Measurements from ENCODE around the gene WNT7B. TPM values are rescaled to one million over a fixed set of nuclear protein-coding genes. Genes with fewer than 3 reads are reported as not detected.

WNT7B gene
- total RNA-seq, 1 experiment from 2014 or later, result not detected

- intact Hi-C loops (cut with micrococcal nuclease; ENCODE audit: unreplicated experiment), result no loop called here
- H3K27me3 ChIP-seq (replicated peaks; ENCODE audit: insufficient read depth, low read depth, low read length, poor library complexity), result peaks cover 12% of the 10 kb centered on the region
- BruUV-seq (replicated peaks), result no TSS peak
- no peaks in the 10 kb centered on the region for H3K9me3 ChIP-seq (ENCODE audit: low read depth, low read length, poor library complexity, severe bottlenecking)
- DNase-seq (ENCODE audit: low spot score), result no peak
- no peak for TF ChIP-seq EZH2 (IDR thresholded peaks at IDR 0.05; ENCODE audit: borderline replicate concordance, low read depth, low read length, poor library complexity, severe bottlenecking)
- no peak for TF ChIP-seq CTCF (conservative IDR thresholded peaks at IDR 0.05; ENCODE audit: low read depth, low read length)
- H3K36me3 ChIP-seq (ENCODE audit: insufficient read depth, low read length, poor library complexity, severe bottlenecking), result no peaks in the 10 kb centered on the region
- CTCF ChIA-PET, result no interaction called here
- POLR2A ChIA-PET (ENCODE audit: low non-redundant PET), result no interaction called here
- no peak overlapping the region for H3K4me3 ChIP-seq (ENCODE audit: low read depth, low read length, poor library complexity, severe bottlenecking)
- H3K4me1 ChIP-seq (ENCODE audit: insufficient read depth, low read length, poor library complexity, severe bottlenecking), result no peaks in the 10 kb centered on the region
- no peak overlapping the region for H3K27ac ChIP-seq (ENCODE audit: low read depth, low read length, poor library complexity, severe bottlenecking)
Measured at GRCh38 chr22:45965563-45965962, 11.4 kb downstream of the WNT7B start.

GRCh38 chr22:45964926-45965527, 11.9 kb downstream of the WNT7B start:
- intact Hi-C loops (cut with micrococcal nuclease; ENCODE audit: unreplicated experiment), result no loop called here
- Histone ChIP-seq H3K27me3 (replicated peaks; ENCODE audit: insufficient read depth, low read depth, low read length, poor library complexity) (peaks cover 7% of the 10 kb centered on the region), H3K36me3 (ENCODE audit: insufficient read depth, low read length, poor library complexity, severe bottlenecking) (no peaks in the 10 kb centered on the region), H3K4me3 (ENCODE audit: low read depth, low read length, poor library complexity, severe bottlenecking) (no peak overlapping the region), H3K27ac (ENCODE audit: low read depth, low read length, poor library complexity, severe bottlenecking) (no peak overlapping the region), H3K4me1 (ENCODE audit: insufficient read depth, low read length, poor library complexity, severe bottlenecking) (no peaks in the 10 kb centered on the region), H3K9me3 (ENCODE audit: low read depth, low read length, poor library complexity, severe bottlenecking) (no peaks in the 10 kb centered on the region)
- no peak for TF ChIP-seq EZH2 (IDR thresholded peaks at IDR 0.05; ENCODE audit: borderline replicate concordance, low read depth, low read length, poor library complexity, severe bottlenecking)
- TF ChIP-seq CTCF (conservative IDR thresholded peaks at IDR 0.05; ENCODE audit: low read depth, low read length), result no peak
- no peak for DNase-seq (ENCODE audit: low spot score)
- no TSS peak for BruUV-seq (replicated peaks)
- CTCF ChIA-PET, result no interaction called here
- POLR2A ChIA-PET (ENCODE audit: low non-redundant PET), result no interaction called here

- intact Hi-C loops (cut with micrococcal nuclease; ENCODE audit: unreplicated experiment), result no loop called here
- no peak overlapping the region for H3K4me3 ChIP-seq (ENCODE audit: low read depth, low read length, poor library complexity, severe bottlenecking)
- ChIA-PET CTCF (no interaction called here), POLR2A (ENCODE audit: low non-redundant PET) (no interaction called here)
- BruUV-seq (replicated peaks), result no TSS peak
- no peak overlapping the region for H3K27ac ChIP-seq (ENCODE audit: low read depth, low read length, poor library complexity, severe bottlenecking)
- H3K36me3 ChIP-seq (ENCODE audit: insufficient read depth, low read length, poor library complexity, severe bottlenecking), result no peaks in the 10 kb centered on the region
- H3K27me3 ChIP-seq (replicated peaks; ENCODE audit: insufficient read depth, low read depth, low read length, poor library complexity), result peaks cover under 1% of the 10 kb centered on the region
- no peak for DNase-seq (ENCODE audit: low spot score)
- no peaks in the 10 kb centered on the region for H3K9me3 ChIP-seq (ENCODE audit: low read depth, low read length, poor library complexity, severe bottlenecking)
- TF ChIP-seq CTCF (conservative IDR thresholded peaks at IDR 0.05; ENCODE audit: low read depth, low read length), result no peak
- TF ChIP-seq EZH2 (IDR thresholded peaks at IDR 0.05; ENCODE audit: borderline replicate concordance, low read depth, low read length, poor library complexity, severe bottlenecking), result no peak
- H3K4me1 ChIP-seq (ENCODE audit: insufficient read depth, low read length, poor library complexity, severe bottlenecking), result no peaks in the 10 kb centered on the region
Measured at GRCh38 chr22:45964372-45964771, 12.6 kb downstream of the WNT7B start.
